Omental fat pad (tissue), 4 donors: Measurements from ENCODE around the gene CD40LG. TPM values are rescaled to one million over a fixed set of nuclear protein-coding genes. Genes with fewer than 3 reads are reported as not detected.

Source experiments
- ATAC-seq: fragments of 150-250 bp; one replicate; pipeline ENCODE4 v1.9.1; 2016; ENCODE audit warnings: mild to moderate bottlenecking, moderate library complexity; ENCODE audit not compliant: low FRiP score
- DNase-seq: peaks from one replicate; pipeline ENCODE4 v3.0.0-alpha.2; 2019; ENCODE audit warnings: low spot score
- CTCF ChIP-seq, 3 donors: fragments of 450-650 bp; IDR thresholded peaks; one replicate each; pipeline ENCODE4 v1.5.1; 2016 to 2017; ENCODE audit warnings: antibody characterized with exemption in 3 of 3, mild to moderate bottlenecking in 3 of 3, moderate library complexity in 2 of 3
- total RNA-seq, 4 donors: library from RNA; depleted of rRNA; stranded (reverse); fragments of >200 nt; gene quantifications; one replicate each; pipeline ENCODE4 v1.1.0, GENCODE V29; 2016

The CD40LG gene
- total RNA-seq, 4 donors from 2014 or later: 0.36 to 1.4 (median 0.50) TPM; not detected in 1

GRCh38 chrX:136646602-136647239, 1.2 kb upstream of the CD40LG start:
- DNase-seq (no peak), ATAC-seq (no peak)
- TF ChIP-seq CTCF (IDR thresholded peaks at IDR 0.05): no peak

DNA sequence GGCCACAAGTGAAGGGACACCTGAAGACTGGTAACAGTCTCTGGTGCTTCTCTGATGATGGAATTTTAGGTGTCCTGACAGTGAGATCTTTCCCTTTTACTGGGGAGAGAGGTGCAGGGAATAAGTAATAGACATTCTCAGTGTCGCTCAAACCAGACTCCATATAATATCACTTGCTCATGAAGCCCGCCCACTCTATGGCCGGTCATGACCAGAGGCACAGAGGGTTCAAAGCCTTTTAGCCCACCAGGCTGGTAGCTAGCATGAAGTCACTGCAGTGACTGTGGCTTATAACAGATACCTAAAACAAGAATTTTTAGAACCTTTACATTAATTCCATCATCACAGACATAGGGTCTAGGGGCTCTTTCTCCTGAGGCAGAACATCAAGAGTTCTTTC, 2.9 kb downstream of the CD40LG start:
- DNase-seq (no peak), ATAC-seq (no peak)
- TF ChIP-seq CTCF (IDR thresholded peaks at IDR 0.05): no peak

GRCh38 chrX:136652822-136653723, 5.1 kb downstream of the CD40LG start:
- no peak for TF ChIP-seq CTCF (IDR thresholded peaks at IDR 0.05)
- DNase-seq (no peak), ATAC-seq (no peak)

DNA sequence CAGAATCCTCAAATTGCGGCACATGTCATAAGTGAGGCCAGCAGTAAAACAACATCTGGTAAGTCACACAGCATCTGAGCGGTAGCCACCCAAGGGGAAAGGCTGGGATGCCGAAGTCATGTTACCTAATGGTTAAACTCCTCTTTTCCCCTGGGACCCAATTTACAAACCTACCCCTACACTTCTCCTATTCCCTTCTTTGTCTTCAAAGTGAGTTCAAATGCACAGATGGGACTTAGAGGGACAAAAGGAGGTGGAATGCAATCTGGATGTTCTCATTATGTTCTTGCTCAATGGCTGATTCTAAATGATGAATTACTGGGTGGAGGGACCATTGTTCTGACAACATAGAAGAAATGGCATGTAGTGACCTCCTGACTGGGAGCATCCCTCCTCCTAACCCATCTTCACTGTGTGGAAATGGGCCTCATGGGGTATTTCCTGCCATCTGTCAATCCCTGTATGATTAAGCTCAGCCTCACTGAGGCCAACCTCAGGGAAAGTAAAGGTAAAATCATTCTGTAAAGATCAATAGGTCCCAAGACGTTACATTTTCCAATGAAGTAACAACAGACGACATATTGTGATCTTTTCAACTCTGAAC, 8.5 kb downstream of the CD40LG start:
- DNase-seq (no peak), ATAC-seq (no peak)
- TF ChIP-seq CTCF (IDR thresholded peaks at IDR 0.05): no peak

- no peak for DNase-seq
- TF ChIP-seq CTCF (IDR thresholded peaks at IDR 0.05): no peak
- ATAC-seq: no peak
Measured at GRCh38 chrX:136658151-136658550, 10.2 kb downstream of the CD40LG start.

DNA sequence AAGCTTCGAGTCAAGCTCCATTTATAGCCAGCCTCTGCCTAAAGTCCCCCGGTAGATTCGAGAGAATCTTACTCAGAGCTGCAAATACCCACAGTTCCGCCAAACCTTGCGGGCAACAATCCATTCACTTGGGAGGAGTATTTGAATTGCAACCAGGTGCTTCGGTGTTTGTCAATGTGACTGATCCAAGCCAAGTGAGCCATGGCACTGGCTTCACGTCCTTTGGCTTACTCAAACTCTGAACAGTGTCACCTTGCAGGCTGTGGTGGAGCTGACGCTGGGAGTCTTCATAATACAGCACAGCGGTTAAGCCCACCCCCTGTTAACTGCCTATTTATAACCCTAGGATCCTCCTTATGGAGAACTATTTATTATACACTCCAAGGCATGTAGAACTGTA, 11.2 kb downstream of the CD40LG start:
- ATAC-seq: no peak
- TF ChIP-seq CTCF (IDR thresholded peaks at IDR 0.05): no peak
- DNase-seq: no peak
